Mesendoderm (in vitro differentiated cells): Measurements from ENCODE around the gene NCK2.

Experiments used
- DNase-seq: peaks from one replicate; pipeline ENCODE4 v3.0.0; 2013
- H2AK5ac ChIP-seq: 2 replicates; pipeline ENCODE4 v1.6.1; 2013; ENCODE audit warnings: low read length, inconsistent platforms
- H2BK120ac ChIP-seq: 2 replicates; pipeline ENCODE4 v1.6.1; 2013; ENCODE audit warnings: low read depth, mild to moderate bottlenecking, low read length, moderate library complexity, mixed read lengths
- H2BK15ac ChIP-seq: replicated peaks from 2 replicates; pipeline ENCODE4 v1.6.1; 2013; ENCODE audit warnings: low read depth, mild to moderate bottlenecking, moderate library complexity
- H2BK5ac ChIP-seq: 2 replicates; pipeline ENCODE4 v1.6.1; 2013; ENCODE audit warnings: low read length, inconsistent platforms
- H3K18ac ChIP-seq: 2 replicates; pipeline ENCODE4 v1.6.1; 2013; ENCODE audit warnings: mild to moderate bottlenecking, low read length, mixed read lengths
- H3K23ac ChIP-seq: one replicate; pipeline ENCODE4 v1.6.1; 2013; ENCODE audit warnings: low read length
- H3K27ac ChIP-seq: 2 replicates; pipeline ENCODE4 v1.5.1; 2013; ENCODE audit warnings: low read depth, mild to moderate bottlenecking, inconsistent platforms, low read length, moderate library complexity
- H3K27me3 ChIP-seq: 2 replicates; pipeline ENCODE4 v1.6.1; 2013; ENCODE audit warnings: low read length, control low read depth, mild to moderate bottlenecking, inconsistent platforms; ENCODE audit not compliant: insufficient read depth, poor library complexity
- H3K36me3 ChIP-seq: 2 replicates; pipeline ENCODE4 v1.6.1; 2013; ENCODE audit warnings: low read length, inconsistent platforms; ENCODE audit not compliant: control insufficient read depth, insufficient read depth
- H3K4ac ChIP-seq: one replicate; pipeline ENCODE4 v1.6.1; 2013; ENCODE audit warnings: low read depth, mild to moderate bottlenecking, low read length, moderate library complexity
- H3K4me1 ChIP-seq: 2 replicates; pipeline ENCODE4 v1.6.1; 2013; ENCODE audit warnings: low read depth, low read length, inconsistent platforms; ENCODE audit not compliant: control insufficient read depth
- H3K4me2 ChIP-seq: 2 replicates; pipeline ENCODE4 v1.6.1; 2013; ENCODE audit warnings: low read length
- H3K4me3 ChIP-seq: 2 replicates; pipeline ENCODE4 v1.5.1; 2013; ENCODE audit warnings: mild to moderate bottlenecking, low read length
- H3K56ac ChIP-seq: one replicate; pipeline ENCODE4 v1.6.1; 2013; ENCODE audit warnings: low read length
- H3K79me1 ChIP-seq: 2 replicates; pipeline ENCODE4 v1.6.1; 2013; ENCODE audit warnings: low read length, inconsistent platforms
- H3K79me2 ChIP-seq: 2 replicates; pipeline ENCODE4 v1.6.1; 2013; ENCODE audit warnings: mild to moderate bottlenecking, low read length; ENCODE audit not compliant: control insufficient read depth, insufficient read depth
- H3K9ac ChIP-seq: 2 replicates; pipeline ENCODE4 v1.6.1; 2013; ENCODE audit warnings: low read length, inconsistent platforms
- H4K5ac ChIP-seq: one replicate; pipeline ENCODE4 v1.6.1; 2013; ENCODE audit warnings: low read length
- H4K8ac ChIP-seq: one replicate; pipeline ENCODE4 v1.6.1; 2013; ENCODE audit warnings: low read depth, mild to moderate bottlenecking, control low read depth, low read length, moderate library complexity
- WGBS: extraction: QIAGEN DNeasy Blood & Tissue Kit; methylation state at CpG from one replicate; pipeline ENCODE4 v1.1.7; 2013; ENCODE audit warnings: low lambda C conversion rate, missing lambda C conversion rate; ENCODE audit not compliant: insufficient coverage; ENCODE audit errors: extremely low coverage; 5-methylcytosine and 5-hydroxymethylcytosine counted together

The NCK2 gene

DNA sequence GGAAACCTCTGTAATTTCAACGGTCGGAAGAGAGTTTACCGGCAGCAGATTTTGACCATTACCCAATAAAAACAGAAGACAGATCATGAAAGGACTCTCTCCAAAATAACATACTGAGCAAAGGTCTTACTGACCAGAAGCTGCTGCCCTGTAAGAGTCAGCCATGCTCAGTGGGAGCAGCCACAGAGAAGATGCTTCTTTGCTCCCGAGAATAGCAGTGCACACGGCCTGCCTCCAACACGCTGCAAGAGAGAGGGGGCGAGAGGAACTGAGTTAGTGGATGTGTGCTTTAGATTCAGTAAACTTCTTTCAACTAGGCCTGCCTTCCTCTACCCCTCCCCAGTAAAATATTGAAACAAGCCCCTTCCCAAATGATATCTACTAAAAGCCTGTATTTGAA, 103.7 kb downstream of the NCK2 start:
- no CpG with 5 or more reads among the region's 7 CpGs for WGBS
- Histone ChIP-seq H3K27me3 (no peaks in the 10 kb centered on the region), H3K56ac (no peak overlapping the region), H3K4me1 (peaks cover 5% of the 10 kb centered on the region), H3K4me3 (no peak overlapping the region), H3K36me3 (no peaks in the 10 kb centered on the region), H3K9ac (no peak overlapping the region), H4K5ac (no peak overlapping the region), H3K27ac (no peak overlapping the region), H2BK5ac (no peak overlapping the region), H3K23ac (no peak overlapping the region), H3K18ac (no peak overlapping the region), H2BK120ac (no peak overlapping the region), H2BK15ac (no peak overlapping the region), H3K79me1 (peaks cover 16% of the 10 kb centered on the region), H2AK5ac (no peak overlapping the region), H3K4me2 (no peak overlapping the region), H3K79me2 (peaks cover 25% of the 10 kb centered on the region), H3K4ac (no peak overlapping the region), H4K8ac (no peak overlapping the region)
- no peak for DNase-seq

DNA sequence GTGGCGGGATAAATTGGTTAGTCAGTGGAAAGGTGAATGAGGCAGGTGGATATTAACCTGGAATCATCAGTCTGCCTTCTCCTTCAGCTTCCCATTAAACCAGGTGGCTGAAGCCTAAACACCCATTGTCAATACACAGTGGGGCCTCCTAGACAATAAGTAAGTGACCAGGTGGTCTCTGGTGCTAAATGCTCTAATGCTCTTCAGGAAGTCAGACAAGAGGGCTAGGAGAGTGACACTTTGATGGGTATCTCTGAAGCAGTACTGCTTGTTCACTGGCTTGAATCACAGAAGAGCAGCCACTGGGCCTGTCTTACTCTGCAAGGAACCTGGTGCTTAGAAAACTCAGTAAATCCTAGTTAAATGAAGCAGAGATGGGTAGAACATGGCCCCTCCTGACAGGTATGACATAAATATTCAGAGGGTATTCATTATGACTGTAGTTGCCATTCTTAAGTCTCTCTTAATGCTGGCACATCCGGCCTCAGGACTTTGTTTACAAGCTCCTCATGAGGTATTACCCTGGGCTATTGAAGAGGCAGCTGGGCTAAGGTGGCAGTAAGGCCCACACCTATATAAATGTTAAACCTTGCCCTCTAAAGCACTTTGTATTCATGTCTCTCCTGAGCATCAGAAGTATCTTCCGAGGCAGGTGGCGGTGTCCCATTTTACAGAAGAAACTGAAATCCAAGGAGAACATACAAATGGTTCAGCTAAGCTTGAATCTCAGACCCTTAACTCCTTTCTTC, 104.9 kb downstream of the NCK2 start:
- H3K79me1 ChIP-seq, result peaks cover 19% of the 10 kb centered on the region
- H4K8ac ChIP-seq, result no peak overlapping the region
- H3K4ac ChIP-seq, result no peak overlapping the region
- no peak overlapping the region for H3K27ac ChIP-seq
- no peak overlapping the region for H3K56ac ChIP-seq
- H3K4me2 ChIP-seq, result no peak overlapping the region
- H3K9ac ChIP-seq, result no peak overlapping the region
- DNase-seq, result peak; percentile 69
- H3K18ac ChIP-seq, result no peak overlapping the region
- no peak overlapping the region for H4K5ac ChIP-seq
- H3K27me3 ChIP-seq, result no peaks in the 10 kb centered on the region
- no peak overlapping the region for H3K23ac ChIP-seq
- no peak overlapping the region for H2BK15ac ChIP-seq
- H3K4me1 ChIP-seq, result peaks cover 4% of the 10 kb centered on the region
- no peaks in the 10 kb centered on the region for H3K36me3 ChIP-seq
- no peak overlapping the region for H2BK120ac ChIP-seq
- H3K79me2 ChIP-seq, result peaks cover 28% of the 10 kb centered on the region
- WGBS, result no CpG with 5 or more reads among the region's 4 CpGs
- H2AK5ac ChIP-seq, result no peak overlapping the region
- H2BK5ac ChIP-seq, result no peak overlapping the region
- H3K4me3 ChIP-seq, result no peak overlapping the region

DNA sequence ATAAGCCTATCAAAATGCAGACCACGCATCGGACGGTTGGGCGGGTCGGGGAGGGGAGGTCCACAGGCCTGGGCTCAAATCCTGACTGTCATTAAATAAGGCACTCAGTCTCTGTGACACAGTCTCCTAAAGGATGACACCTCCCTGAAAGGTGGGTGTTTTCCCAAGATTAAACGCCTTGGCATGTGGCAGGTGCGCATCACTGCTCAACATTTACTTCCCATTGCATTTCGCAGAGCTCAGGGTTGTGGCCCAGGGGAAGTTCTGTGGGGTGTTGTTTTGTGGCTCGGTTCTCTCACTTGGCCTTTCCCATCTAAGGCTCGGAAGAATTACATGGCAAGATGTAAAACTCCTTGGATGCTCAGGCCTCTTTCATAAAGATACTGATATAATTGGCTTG, 107.4 kb downstream of the NCK2 start:
- no peak overlapping the region for H4K8ac ChIP-seq
- H3K4ac ChIP-seq, result no peak overlapping the region
- DNase-seq, result no peak

DNA sequence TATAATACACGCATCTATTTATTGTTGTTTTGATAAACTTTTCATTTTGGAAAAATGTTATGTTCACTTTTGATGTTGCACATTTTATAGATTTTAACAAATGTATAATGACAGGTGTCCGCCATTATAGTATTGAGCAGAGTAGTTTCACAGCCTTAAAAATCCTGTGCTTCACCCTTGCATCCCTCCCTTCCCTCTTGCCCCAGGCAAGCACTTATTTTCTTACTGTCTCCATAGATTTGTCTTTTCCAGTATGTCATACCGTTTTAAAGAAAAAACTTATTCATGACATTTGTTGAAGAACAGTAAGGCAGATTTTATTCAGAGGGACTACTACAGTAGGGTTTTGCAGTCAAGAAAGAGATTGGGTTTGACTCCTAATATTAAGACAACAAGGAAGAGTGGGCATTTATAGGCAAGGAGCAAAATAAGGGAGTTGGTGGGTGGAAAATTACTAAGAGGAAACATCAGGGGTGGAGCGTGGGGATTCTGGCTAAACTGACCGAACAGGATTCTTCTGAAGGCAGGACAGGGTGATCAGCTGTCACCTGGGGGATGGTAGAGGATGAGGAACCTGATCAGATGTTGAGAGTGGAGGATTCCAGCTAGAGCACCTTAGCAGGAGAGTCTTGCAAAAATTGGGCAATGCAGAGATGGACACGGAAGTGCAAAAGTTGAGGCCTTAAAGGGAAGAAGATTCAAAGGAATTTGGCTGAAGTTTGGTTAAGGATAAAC, 108.8 kb downstream of the NCK2 start:
- no peak overlapping the region for H4K5ac ChIP-seq
- no peak overlapping the region for H3K27ac ChIP-seq
- no peak overlapping the region for H3K23ac ChIP-seq
- H3K9ac ChIP-seq, result no peak overlapping the region
- H2BK5ac ChIP-seq, result no peak overlapping the region
- peaks cover 25% of the 10 kb centered on the region for H3K79me2 ChIP-seq
- H3K36me3 ChIP-seq, result no peaks in the 10 kb centered on the region
- peaks cover 21% of the 10 kb centered on the region for H3K79me1 ChIP-seq
- no peak overlapping the region for H2BK120ac ChIP-seq
- H3K56ac ChIP-seq, result no peak overlapping the region
- peaks cover 4% of the 10 kb centered on the region for H3K4me1 ChIP-seq
- WGBS, result no CpG with 5 or more reads among the region's 6 CpGs
- no peaks in the 10 kb centered on the region for H3K27me3 ChIP-seq
- no peak overlapping the region for H3K4ac ChIP-seq
- no peak overlapping the region for H2AK5ac ChIP-seq
- H2BK15ac ChIP-seq, result no peak overlapping the region
- DNase-seq, result peak; percentile 74
- no peak overlapping the region for H3K4me3 ChIP-seq
- no peak overlapping the region for H4K8ac ChIP-seq
- H3K4me2 ChIP-seq, result no peak overlapping the region
- H3K18ac ChIP-seq, result no peak overlapping the region

More for the DNA sequence above, 107.4 kb downstream of the NCK2 start:
- Histone ChIP-seq H3K4me2 (no peak overlapping the region), H3K4me3 (no peak overlapping the region), H4K5ac (no peak overlapping the region), H3K9ac (no peak overlapping the region), H3K23ac (no peak overlapping the region), H2AK5ac (no peak overlapping the region), H2BK120ac (no peak overlapping the region), H3K27me3 (no peaks in the 10 kb centered on the region), H2BK15ac (no peak overlapping the region), H3K79me2 (peaks cover 25% of the 10 kb centered on the region), H3K18ac (no peak overlapping the region), H3K56ac (no peak overlapping the region), H2BK5ac (no peak overlapping the region), H3K4me1 (peaks cover 4% of the 10 kb centered on the region), H3K27ac (no peak overlapping the region), H3K36me3 (no peaks in the 10 kb centered on the region), H3K79me1 (peaks cover 20% of the 10 kb centered on the region)
- no CpG with 5 or more reads among the region's 10 CpGs for WGBS

DNA sequence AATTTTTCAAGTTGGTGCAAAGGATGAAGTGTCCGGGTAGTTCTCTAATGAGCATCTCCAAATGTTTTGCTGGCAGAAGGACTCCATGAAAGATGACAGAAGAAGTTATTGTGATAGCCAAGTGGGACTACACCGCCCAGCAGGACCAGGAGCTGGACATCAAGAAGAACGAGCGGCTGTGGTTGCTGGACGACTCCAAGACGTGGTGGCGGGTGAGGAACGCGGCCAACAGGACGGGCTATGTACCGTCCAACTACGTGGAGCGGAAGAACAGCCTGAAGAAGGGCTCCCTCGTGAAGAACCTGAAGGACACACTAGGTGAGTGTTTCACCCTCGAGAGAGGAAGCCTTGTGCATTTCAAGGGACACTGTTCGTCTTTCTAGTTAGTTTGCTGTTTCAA, 110.3 kb downstream of the NCK2 start:
- Histone ChIP-seq H4K5ac (no peak overlapping the region), H3K79me2 (peaks cover 22% of the 10 kb centered on the region), H3K18ac (no peak overlapping the region), H3K4me3 (no peak overlapping the region), H2BK5ac (no peak overlapping the region), H3K79me1 (peaks cover 22% of the 10 kb centered on the region), H2BK120ac (no peak overlapping the region), H3K56ac (no peak overlapping the region), H3K9ac (no peak overlapping the region), H3K23ac (no peak overlapping the region), H4K8ac (no peak overlapping the region), H3K27me3 (no peaks in the 10 kb centered on the region), H3K4me1 (peaks cover 2% of the 10 kb centered on the region), H3K4ac (no peak overlapping the region), H3K4me2 (no peak overlapping the region), H3K36me3 (no peaks in the 10 kb centered on the region), H2AK5ac (no peak overlapping the region), H2BK15ac (no peak overlapping the region), H3K27ac (no peak overlapping the region)
- WGBS, result no CpG with 5 or more reads among the region's 16 CpGs
- no peak for DNase-seq
